Measurements from ENCODE around the gene APCDD1L. TPM values are rescaled to one million over a fixed set of nuclear protein-coding genes. Genes with fewer than 3 reads are reported as not detected.
"Not testable (repeated sequence)": the region's sequence is repeated elsewhere in the genome, so short reads cannot be mapped to it uniquely, and the experiment has no call there.

APCDD1L gene
- total RNA-seq, 4 donors from 2014 or later: 0.21 to 0.30 TPM; not detected in 2

GRCh38 chr20:58417438-58417837, 97.8 kb downstream of the APCDD1L start:
- Histone ChIP-seq H3K36me3 (peaks cover 0 to 27% (median 0%) of the 10 kb centered on the region in 3 donors), H3K27me3 (no peaks in the 10 kb centered on the region), H3K4me3 (no peak overlapping the region), H3K9me3 (no peaks in the 10 kb centered on the region), H3K4me1 (peaks cover 0 to 21% (median 0%) of the 10 kb centered on the region in 4 donors), H3K27ac (no peak overlapping the region)
- no peak for TF ChIP-seq POLR2A (IDR thresholded peaks at IDR 0.05)
- DNase-seq (ENCODE audit: low spot score in 2 of 2): no peak
- 91 to 93% methylated on average over 3 of the region's 3 CpGs for WGBS, 2 donors

DNA sequence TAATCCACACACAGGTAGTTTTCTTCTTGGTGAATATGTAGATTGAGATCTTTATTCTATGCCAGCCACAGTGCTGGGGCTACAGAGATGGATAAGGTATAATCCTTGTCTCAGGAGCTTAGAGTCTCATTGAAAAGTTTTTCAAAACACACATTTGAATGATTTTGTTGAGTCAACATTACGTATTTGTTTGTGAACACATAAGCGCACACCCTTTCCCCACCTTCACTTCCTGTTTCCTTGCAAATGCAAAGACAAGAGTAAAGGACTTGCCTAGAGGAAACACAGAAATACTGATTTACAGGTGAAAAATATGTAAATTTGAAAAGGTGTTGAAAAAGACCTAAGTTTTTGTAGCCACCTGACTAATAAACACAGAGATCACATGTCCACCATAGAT, 98.4 kb downstream of the APCDD1L start:
- Histone ChIP-seq H3K36me3 (peaks cover 0 to 27% (median 0%) of the 10 kb centered on the region in 3 donors), H3K4me1 (peaks cover 0 to 21% (median 0%) of the 10 kb centered on the region in 4 donors), H3K27ac (no peak overlapping the region), H3K9me3 (no peaks in the 10 kb centered on the region), H3K27me3 (no peaks in the 10 kb centered on the region), H3K4me3 (no peak overlapping the region)
- 92 to 95% methylated on average over 2 of the region's 2 CpGs for WGBS, 2 donors
- DNase-seq (ENCODE audit: low spot score in 2 of 2): no peak
- TF ChIP-seq EP300 (IDR thresholded peaks at IDR 0.05) (no peak), CTCF (IDR thresholded peaks at IDR 0.05) (no peak), POLR2A (IDR thresholded peaks at IDR 0.05) (no peak)

GRCh38 chr20:58416057-58416456, 99.1 kb downstream of the APCDD1L start:
- 91 to 93% methylated on average over 1 of the region's 1 CpG for WGBS, 2 donors
- H3K4me1 ChIP-seq: peaks cover 0 to 21% (median 0%) of the 10 kb centered on the region in 4 donors
- no peaks in the 10 kb centered on the region for H3K9me3 ChIP-seq
- H3K27me3 ChIP-seq: no peaks in the 10 kb centered on the region
- DNase-seq (ENCODE audit: low spot score in 2 of 2): no peak
- no peak overlapping the region for H3K27ac ChIP-seq
- H3K4me3 ChIP-seq: no peak overlapping the region
- peaks cover 0 to 27% (median 0%) of the 10 kb centered on the region in 3 donors for H3K36me3 ChIP-seq
- TF ChIP-seq EP300 (IDR thresholded peaks at IDR 0.05): no peak
- TF ChIP-seq POLR2A (IDR thresholded peaks at IDR 0.05): no peak
- TF ChIP-seq CTCF (IDR thresholded peaks at IDR 0.05): no peak

DNA sequence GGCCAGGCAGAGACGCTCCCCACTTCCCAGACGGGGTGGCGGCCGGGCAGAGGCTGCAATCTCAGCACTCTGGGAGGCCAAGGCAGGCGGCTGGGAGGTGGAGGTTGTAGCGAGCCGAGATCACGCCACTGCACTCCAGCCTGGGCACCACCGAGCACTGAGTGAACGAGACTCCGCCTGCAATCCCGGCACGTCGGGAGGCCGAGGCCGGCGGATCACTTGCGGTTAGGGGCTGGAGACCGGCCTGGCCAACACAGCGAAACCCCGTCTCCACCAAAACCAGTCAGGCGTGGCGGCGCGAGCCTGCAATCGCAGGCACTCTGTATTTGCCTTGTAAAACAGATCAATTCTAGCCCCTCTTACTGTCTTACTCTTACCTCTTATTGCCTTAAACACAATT, 100.4 kb downstream of the APCDD1L start:
- not testable (repeated sequence) for H3K27ac ChIP-seq; H3K4me3 ChIP-seq; H3K9me3 ChIP-seq; H3K27me3 ChIP-seq; DNase-seq (ENCODE audit: low spot score in 2 of 2)
- H3K4me1 ChIP-seq: peaks cover 0 to 25% (median 4%) of the 10 kb centered on the region in 4 donors
- 95 to 100% methylated on average over 13 to 21 of the region's 26 CpGs for WGBS, 2 donors
- peaks cover 0 to 14% (median 0%) of the 10 kb centered on the region in 3 donors for H3K36me3 ChIP-seq

DNA sequence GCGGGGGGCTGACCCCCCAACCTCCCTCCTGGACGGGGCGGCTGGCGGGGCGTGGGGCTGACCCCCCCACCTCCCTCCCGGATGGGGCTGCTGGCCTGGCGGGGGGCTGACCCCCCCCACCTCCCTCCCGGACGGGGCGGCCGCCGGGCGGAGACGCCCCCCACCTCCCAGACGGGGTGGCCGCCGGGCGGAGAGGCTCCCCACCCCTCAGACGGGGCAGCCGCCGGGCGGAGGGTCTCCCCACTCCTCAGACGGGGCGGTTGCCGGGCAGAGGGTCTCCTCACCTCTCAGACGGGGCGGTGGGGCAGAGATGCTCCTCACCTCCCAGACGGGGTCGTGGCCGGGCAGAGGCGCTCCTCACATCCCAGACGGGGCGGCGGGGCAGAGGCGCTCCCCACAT, 101.0 kb downstream of the APCDD1L start:
- H3K27ac ChIP-seq; H3K27me3 ChIP-seq; H3K36me3 ChIP-seq; DNase-seq (ENCODE audit: low spot score in 2 of 2); H3K9me3 ChIP-seq; H3K4me3 ChIP-seq: not testable (repeated sequence)
- 93% methylated on average over 3 of the region's 35 CpGs; no CpG with 5 or more reads in 1 of the 2 donors for WGBS, 2 donors
- peaks cover 0 to 31% (median 8%) of the 10 kb centered on the region in 4 donors for H3K4me1 ChIP-seq

Other genes starting within 250 kb of the APCDD1L start
- gene RAB22A, start 205.7 kb downstream of the APCDD1L start, total RNA-seq: 10 to 100 TPM; 16.7 to 26.2 (median 20.8) TPM
- 10 to 100 TPM; 20.4 to 28.0 (median 23.6) TPM for gene VAPB, start 126.2 kb downstream of the APCDD1L start, total RNA-seq
- 100 to 1,000 TPM in 1 of 4 donors, 10 to 100 TPM in 3; 70.2 to 148 (median 85.9) TPM for gene STX16, start 135.9 kb upstream of the APCDD1L start, total RNA-seq
- 100 to 1,000 TPM in 1 of 4 donors, 10 to 100 TPM in 3; 57.6 to 123 (median 73.0) TPM for gene NPEPL1, start 177.4 kb upstream of the APCDD1L start, total RNA-seq